Hematopoietic multipotent progenitor cell (in vitro differentiated cells): ENCODE results near the gene SLC5A10. TPM values are rescaled to one million over a fixed set of nuclear protein-coding genes. Genes with fewer than 3 reads are reported as not detected.

Experiments used
- DNase-seq, 3 donors: peaks; one replicate each; pipeline ENCODE4 v3.0.0-alpha.2; 2011 to 2015; ENCODE audit warnings: low read depth in 2 of 3, low spot score in 2 of 3
- total RNA-seq: library from RNA; depleted of rRNA; stranded (reverse); fragments of >200 nt; gene quantifications from one replicate; pipeline ENCODE4 v1.2.3, GENCODE V29; 2012

The SLC5A10 gene
- total RNA-seq, 1 donor, result 0.81 TPM

DNA sequence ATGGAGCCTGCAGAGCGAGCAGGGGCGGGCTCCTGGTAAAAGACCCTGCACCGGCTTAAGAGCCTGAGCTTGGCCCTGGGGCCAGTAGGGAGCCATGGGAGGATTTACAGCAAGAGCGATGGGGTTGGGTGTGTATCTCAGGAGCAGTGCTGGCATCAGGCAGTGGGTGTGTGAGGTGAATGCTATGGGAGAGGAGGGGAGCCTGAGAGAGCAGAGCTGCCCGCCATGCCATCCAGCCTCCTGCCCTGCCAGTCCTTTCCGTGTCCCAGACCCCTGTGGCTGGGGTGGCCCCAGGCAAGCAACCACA lies 29.3 kb downstream of the SLC5A10 start:
- DNase-seq, result no peak

DNA sequence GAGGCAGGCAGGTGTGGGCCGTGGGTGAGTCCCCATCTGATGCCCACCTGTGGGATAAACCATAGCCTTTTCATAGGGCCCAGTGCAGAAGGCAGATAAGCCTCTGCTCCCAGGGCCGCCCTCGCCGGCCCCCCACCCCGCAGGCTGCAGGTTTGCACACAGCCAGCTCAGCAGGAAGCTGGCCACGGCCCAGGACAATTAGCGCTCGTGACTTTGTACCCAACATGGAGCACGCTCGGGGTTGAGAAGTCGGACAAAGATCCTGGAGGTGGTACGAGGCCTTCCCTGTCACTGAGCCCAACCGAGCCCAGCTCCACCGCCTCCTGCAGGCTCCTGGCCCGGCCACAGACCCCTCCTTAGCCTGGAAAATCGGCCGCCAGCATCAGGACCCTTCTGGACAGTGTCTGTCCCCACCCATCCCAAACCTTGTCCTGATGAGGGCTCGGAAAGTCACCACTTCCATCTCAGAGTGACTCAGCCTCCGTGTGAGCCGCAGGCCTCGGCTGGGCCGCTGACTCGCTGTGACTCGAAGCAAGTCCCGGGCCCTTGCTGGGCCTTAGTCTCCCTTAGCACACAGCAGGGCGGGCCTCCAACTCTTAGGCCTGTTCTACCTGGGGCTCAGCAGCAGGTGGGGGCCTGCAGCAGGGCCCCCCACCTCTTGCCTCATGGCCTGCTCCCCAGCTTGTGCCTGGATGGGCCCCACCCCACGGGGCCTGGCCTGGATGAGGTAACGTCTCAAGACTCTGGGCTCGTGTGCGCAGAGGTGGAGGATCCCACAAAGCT lies 29.9 kb downstream of the SLC5A10 start:
- no peak for DNase-seq

DNA sequence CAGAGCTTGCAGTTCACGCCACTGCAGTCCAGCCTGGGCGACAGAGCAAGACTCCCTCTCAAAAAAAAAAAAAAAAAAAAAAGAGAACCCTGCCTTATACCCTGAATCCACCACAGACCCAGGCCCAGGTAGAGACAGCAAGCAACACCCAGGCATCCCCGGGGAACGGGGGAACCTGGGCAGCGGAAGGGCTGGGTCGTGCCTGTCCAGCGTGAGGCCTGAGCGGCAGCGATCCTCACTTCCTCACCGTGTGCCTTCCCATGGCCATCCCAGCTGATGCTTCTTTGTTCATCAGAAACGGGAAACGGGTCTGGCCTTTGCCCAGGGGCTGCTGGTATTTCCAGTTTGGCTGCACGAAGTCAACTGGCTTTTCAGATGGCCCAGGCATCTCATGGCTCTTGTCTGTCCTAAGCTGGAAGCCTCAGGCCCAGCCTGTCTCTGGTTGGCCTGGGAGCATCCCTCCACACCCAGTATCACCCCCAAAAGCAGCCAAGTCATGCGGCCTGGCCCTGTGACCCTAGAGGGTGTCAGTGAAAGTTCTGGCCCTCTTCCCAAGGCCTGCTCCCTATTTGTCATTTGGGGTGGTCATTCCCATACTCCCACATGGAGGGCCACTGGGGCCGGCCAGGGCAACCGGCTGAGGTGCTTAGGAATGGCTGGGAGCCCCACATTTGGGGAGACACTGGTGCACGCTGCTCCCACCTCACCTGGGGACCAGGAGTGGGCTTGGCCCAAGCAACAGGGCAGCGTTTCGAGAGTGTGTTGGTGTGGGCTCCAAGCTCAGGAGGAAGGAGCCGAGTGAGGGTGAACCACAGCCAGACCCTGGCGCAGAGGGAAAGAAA lies 32.5 kb downstream of the SLC5A10 start:
- DNase-seq, result no peak

DNA sequence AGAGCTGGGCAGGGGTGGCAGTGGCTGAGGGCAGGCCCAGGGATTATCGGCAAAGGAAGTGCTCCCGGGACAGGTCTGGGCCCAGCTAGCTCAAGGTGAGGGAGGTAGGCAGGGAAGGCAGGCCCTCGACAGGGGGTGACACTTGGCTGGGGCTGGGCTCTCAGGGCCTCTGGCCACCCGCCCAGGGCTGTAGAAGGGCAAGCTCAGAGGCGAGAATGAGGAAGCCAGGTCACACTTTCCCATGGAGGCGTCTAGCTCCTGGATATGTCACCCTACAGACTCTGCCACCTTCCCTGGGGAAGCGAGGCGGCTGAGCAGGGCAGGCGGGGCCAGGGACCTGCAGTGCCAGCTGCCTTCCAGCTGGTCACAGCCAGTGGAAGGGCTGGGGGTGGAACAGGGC lies 33.5 kb downstream of the SLC5A10 start:
- no peak for DNase-seq

DNA sequence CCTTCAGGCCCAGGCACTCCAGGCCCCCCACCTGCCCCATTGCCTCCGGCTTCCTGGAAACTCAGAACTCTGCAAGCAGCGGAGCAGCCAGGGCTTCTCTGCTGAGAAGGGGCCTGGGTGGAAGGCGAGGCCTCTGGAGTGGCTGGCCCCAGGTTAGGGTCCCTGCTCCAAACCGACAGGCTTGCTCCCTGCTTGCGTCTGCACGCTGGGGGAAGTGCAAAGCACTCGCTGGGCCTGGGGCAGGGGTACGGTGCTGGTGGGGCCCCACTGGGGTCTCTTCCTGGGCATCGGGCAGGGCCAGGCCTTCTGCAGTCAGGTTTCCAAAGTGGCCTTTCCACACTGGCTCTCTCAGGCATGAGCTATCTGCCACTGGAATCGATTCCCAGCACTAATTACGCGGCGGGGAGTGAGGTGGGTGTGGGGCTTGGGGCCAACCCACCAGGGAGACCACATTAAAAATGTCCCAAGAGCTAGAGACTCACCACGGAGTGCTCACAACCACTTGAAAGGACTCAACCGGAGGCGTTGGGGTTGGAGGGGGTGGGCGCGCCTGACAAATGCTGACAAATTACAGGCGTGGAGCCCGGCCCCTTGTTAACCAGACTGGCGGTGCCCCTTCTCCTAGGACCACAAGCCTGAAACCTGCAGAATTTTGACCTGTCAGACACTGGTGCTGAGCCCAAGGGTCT lies 34.7 kb downstream of the SLC5A10 start:
- no peak for DNase-seq

DNA sequence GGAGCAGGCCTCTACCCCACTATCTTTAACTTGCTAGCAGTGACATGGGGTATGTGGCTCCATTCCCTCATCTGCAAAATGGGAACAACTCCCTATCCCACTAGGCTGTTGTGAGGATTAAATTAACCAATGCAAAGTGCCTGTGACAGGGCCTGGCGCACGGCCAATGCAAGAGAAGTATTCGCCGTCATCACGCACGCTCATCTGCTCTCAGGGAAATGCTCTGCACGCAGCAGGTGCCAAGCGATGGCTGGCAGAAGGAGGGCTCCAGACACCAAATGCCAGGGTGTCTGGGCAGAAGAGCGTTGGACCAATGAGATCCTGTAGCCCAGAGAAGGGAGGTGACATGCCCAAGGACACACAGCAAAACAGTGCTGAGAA lies 35.3 kb downstream of the SLC5A10 start:
- DNase-seq, result no peak

DNA sequence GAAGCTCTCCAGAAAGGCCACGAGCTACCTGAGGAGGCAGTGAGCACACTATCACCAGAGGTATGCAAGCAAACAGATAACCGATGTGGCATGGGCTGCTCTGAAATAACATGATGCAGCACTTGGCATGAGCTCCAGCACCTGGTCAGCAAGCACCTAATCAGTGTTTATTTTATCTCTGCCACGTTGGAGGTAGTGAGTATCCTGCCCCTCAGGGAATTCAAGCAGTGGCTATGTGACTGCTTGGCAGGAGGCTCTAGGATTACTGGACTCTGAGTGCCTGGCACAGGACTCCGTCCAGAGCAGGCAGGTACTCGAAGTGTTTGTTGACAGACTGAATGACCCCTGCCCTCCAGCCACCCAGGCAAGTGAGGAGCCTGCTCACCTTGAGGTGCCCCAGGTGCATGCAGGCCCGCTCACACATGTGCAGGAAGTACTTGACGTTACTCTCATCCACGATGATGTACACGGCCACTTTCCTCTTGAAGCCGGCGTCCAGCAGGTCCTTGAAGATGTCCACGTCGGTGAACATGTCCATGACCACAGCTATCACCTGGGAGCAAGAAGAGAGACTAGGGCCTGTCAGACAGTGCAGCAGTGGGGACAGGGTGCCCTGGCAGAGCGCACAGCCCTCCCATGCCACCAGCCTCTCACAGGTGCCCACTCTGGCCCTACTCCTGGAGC lies 36.0 kb downstream of the SLC5A10 start:
- DNase-seq, result no peak

DNA sequence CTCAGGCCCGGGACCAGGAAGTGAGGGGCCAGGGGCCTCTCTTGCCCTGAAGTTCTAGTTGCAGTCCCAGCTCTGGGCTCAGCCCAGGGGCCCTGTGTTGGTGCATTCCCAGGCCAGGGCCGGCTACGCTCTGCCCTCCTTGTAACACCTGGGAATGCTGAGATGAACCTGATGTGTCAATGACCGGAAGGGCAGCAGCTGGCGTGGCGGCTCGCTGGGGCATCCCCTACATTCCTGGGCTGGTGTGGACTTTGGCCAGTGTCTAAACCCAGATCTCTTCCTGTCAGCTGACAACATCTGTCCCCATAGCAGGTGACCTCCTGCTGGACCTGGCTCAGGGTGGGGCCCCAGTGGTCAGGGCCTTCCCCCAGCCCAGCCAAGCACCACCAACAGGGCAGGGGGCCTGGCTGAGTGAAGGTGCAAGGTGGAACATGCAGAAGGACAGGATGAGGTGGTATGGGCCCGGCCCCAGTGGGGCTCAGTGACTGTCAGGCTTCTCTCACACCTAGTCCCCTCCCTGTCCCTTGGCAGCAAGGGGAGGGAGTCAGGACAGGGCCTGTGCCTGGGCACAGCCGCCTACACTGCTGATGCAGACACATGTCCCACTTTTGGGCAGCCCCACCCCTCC lies 36.7 kb downstream of the SLC5A10 start:
- no peak for DNase-seq

DNA sequence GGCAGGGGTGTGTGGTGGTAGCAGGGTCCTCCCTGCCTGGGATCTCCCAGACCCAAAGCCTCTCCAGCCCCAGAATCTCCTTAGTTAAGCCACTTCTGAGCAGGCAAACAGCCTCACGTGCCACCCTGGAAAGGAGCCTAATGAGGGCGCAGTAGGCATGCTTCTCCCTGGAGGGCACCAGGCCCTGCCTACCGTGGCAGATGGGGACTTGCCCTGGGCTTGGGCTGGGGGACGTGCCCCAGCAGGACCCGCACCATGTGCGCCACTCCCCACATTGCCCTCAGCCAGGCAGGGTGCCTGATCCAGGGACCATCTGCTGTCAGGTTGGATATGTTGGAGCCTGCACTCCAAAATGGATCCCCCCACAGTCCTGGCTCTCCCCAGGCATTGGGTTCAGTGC lies 38.4 kb downstream of the SLC5A10 start:
- no peak for DNase-seq

DNA sequence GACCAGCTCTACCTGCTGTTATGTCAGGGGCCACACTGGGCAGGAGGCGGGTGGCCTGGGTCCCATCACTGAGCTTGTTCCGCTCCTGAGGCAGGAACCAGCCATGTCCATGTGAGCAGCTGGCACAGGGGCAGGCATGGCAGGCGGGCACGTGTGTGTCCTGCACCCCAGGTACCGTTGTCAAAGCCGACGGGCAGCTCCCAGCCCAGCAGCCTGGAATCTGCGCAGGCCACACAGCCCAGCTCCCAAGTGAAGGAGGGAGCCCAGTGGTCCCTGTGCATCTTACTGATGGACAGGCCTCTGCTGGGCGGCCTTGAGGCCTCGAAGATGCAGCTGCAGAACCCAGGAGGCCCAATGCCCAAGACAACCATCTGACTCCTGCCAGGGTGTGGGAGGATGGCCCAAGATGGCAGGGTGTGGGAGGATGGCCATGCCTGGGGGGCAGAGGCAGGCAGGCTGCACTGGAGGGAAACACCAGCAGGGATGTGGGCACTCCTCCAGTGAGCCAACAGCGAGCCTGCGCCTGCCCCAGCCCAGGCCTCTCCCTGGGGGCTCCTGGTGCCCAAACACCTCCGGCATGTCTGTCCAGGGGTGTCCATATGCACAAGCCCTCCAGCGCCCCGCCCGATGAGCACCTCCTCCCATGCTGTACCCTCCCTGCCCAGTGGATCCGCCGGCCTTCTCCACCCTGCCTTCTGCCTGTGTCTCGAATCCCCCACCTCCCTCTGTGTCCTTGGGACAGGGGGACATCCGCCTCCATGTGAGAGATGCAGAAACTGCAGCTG lies 39.8 kb downstream of the SLC5A10 start:
- DNase-seq, result no peak

DNA sequence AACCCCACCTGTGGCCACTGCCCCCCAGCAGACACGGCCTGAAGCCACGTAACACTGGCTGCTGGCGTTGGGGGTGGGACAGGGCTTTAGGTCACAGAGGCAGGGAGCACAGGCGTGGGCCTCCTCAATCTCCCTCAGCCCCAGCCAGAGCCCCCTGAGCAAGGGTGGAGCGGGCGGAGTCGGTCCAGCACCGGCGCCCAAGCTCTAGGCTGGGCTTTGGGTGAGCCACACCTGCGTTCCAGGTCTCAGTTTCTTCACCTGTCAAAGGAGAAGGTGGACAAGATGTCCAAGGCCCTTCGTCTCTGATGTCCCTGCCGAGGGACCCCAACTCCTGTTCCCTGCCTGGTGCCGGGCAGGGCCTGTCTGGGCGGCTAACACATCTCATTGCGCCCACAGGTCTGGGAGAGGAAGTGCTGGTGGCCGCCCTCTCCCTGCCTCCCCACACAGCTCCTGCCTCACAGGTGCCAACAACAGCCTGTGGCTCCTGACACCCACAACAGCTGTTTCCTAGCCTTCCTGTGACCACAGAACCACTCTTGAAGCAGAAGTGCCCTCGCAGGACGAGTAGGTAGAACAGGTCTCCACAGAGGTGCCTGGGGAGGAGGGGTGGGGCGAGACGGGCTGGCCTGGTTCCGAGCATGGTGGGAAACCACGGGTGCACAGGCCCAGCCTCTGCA lies 40.6 kb downstream of the SLC5A10 start:
- DNase-seq, result peak in 2 of 3 donors; percentile 92 to 97

DNA sequence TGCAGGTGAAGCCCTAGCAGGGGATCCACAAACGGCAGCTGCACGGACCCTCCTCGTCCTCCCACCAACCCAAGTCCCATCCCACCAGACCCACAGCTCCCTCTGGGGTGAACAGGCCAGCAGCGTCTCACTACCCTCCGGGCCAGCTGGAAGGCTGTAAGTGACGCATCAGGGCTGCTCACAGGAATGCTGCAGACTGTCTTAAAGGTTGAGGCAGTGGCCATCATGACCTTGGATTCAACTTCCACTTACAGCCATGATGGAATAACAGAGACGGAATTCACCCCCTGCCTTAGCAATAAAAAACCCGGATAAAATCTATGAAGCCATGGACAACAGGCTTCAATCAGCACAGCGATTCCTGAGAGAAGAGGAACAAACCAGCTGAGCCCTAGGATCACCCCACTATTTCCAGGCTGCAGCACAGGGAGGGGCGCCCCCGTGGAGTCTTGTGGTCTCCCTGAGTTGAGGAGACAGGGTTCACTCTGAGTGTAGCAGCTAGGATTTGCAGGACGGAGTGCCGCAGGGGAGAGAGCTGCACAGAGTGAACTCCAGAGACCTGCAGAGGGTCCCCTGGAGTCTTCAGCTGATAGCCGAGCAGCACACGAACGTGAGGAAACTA lies 42.1 kb downstream of the SLC5A10 start:
- no peak for DNase-seq

DNA sequence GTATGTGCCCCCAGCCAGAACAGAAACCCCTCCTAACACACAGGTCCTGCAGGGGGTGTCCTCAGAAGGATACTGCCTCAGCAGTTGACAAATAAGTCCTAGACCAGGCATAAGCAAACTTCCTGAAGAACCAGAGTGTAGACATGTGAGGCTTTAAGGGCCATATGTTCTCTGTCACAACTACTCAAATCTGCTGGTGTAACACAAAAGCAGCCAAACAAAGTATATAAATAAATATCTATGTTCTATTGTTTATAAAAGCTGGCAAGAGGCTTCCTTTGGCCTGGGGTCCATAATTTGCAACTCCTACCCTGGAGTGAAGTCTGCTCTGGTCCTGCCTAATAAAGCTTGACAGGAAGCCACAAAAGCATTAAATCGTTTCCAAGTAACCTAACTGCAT lies 42.7 kb downstream of the SLC5A10 start:
- no peak for DNase-seq

DNA sequence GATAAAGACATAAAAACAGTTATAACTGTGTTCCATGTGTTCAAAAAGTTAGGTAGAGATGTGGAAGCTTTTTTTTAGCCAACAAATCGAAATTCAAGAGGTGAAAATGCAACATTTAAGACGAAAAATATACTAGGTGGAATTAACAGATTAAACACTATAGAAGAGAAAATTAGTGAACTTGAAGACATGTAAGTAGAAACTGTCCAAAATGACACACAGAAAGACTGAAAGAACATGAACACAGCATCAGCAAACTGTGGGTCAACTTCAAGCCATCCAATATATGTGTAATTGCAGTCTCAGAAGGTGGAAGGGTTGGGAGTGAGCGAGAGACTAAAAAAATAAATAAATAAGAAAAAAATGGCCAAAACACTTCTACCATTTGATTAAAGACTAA lies 43.3 kb downstream of the SLC5A10 start:
- DNase-seq, result no peak

DNA sequence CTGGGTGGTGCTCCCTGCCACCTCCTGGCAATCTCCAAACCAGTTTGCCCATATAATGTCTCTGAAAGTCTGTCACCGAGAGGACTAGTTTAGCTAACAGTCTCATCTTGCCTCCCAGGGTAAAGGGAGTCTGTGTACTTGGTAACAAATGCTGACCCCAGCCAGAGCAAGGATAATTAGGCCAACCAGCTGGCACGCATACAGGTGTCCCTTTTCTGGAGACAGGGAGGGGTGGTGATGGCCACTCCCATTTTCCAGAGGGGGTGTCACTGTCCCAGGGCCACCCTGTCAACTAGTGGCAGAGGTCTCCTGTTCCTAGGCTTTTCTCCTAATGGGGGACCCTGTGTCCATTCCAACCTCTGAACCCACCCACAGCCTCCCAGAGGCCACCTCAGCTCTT lies 44.5 kb downstream of the SLC5A10 start:
- no peak for DNase-seq

DNA sequence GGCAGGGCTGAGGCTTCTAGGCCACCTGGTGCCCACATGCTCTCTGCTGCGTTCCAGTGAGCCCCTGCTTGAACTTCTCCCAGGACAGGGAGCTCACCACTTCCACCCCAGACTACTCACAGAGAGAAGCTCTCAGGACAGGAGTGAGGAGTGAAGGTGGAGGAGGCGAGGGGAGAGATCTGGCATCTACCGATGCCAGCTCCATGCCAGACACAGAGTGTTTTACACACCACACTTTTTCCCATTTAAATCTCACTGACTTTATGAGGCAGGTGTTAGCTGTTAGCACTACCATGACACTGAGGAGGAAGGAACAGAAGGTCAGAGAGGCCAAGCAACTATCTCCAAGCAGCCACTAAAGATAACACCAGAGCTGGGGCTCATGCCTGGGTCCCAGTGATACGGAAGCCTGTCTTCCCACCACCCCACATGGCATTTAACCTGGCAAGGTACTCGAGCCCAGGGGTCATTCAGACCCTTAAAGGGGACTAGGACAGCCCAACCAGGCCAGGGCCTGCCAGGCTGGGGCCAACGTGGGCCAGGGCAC lies 45.8 kb downstream of the SLC5A10 start:
- no peak for DNase-seq

DNA sequence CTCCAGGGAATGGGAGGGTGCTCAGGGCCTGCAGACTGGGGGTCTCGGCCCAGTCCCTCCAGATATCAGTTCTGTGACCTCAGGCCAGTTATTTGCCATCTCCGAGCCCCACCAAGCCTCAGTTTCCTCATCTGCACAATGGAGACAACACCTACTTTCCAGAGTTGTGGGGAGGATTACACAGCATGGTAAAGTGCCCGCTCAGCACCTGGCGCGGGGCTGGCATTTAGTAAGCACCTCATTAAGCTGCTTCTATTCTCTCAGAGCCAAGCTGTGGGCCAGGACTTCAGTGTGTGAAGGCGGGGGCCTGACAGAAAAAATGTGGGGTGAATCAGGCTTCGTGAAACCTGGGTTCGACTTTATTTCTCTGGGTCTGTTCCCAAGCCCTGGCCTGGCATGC lies 47.4 kb downstream of the SLC5A10 start:
- no peak for DNase-seq

DNA sequence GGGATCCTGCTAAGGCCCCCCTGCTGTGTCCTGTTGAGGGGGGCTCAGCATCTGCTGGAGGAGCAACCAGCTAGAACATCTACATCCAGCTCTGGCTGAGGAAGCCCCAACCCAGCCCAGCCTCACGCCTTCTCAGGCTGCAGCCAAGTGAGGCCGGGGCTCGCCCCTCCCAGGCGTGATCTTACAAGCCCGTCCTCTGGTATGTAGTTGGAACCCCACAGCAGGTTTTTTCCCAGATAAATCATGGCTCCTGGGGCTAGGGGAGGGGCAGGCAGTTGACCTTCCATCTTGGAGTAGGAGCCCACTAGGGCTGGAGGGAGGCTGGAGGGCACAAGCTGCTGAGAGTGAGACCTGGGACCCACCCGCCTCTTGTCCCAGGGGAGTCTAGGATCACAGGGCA lies 47.9 kb downstream of the SLC5A10 start:
- DNase-seq, result no peak
